ENCODE measurements around the gene KCNIP1.

The KCNIP1 gene

DNA sequence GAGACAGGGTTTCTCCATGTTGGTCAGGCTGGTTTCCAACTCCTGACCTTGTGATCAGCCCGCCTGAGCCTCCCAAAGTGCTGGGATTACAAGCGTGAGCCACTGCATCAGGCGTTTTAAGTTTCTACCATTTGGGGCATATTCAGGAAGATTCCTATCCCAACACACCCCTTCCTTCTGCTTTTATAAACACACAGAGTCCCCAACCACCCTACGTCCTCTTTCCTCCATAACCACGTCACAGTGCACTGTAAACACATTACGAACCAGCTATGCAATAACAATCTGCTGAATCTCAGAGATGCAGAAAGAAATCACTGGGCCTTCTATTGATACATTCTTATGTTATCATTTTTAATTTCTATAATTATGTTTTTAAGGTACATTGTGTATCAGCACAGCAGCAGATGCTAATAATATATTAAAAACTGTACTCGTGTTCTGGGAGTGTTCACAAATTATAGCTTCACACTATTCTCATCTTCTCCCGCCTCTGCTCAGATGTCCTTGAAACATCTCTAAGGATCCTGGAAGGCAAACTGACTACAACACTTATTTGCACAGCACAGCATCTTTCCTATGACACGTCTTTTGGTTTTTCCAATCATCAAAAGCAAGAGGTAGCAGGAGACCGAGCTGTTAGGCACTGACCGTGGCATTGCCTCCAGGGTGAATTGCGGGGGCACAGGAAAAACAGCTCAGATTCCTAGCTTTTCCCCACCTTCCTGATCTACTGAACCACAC is 60.2 kb downstream of the KCNIP1 start:
- DNase-seq (ENCODE audit: low read depth in 2 of 2), result no peak

DNA sequence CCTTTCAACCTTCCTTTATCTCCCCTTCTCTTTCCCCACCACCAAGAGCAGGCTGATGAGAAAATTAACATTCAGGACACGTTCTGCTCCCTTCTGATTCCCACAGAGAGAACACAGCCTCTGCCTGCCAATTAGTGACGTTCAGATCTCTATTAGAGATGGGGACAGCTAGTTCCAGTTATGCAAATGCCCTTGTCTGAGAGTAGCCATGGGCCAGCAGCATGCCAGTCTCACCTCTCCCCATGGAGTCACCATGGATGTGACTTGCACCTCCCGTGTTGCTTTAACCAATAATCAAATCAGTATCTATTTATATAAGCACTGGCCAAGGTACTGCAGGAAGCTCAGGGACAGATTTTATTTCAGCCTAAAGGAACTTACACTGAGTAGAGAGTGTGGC is 61.3 kb downstream of the KCNIP1 start:
- DNase-seq (ENCODE audit: low read depth in 2 of 2), result no peak

DNA sequence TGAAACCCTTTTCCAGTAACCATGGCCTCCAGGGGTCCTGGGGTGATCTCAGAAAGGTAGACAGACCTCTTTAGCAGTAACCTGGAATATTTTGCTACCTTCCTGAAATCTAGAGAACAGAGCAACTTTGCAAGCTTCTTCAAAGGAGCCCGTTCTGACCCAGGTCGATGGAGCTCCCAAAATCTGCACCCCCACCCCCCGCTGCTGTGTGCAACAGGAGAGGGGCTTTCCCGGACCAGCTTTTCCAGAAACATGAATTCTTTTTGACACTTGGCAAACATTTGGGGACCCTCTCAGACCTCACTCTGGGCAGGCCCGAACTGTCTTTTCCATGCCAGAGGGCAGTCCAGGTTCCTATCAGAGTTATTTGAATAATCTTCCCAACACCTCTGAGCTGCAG is 65.3 kb downstream of the KCNIP1 start:
- no peak for DNase-seq (ENCODE audit: low read depth in 2 of 2)

DNA sequence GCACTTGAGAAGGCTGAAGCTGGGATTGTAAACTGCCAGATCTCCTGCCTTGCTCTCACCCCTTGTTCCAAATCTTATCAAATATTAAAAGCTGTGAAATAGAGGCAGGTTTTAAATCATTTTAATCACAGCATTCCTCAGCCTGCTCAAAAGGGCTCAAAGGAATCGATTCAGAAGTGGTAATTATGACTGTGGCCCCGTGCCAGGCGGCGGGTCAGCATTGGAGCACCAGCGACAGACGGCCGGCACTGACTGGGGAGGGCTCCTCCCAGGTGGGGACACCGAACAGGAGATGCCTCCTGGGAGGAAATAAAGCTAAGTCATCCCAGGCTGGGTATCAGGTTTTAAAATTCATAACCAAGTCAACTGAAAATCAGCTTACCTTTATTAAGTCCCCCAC is 66.7 kb downstream of the KCNIP1 start:
- DNase-seq (ENCODE audit: low read depth in 2 of 2), result no peak

DNA sequence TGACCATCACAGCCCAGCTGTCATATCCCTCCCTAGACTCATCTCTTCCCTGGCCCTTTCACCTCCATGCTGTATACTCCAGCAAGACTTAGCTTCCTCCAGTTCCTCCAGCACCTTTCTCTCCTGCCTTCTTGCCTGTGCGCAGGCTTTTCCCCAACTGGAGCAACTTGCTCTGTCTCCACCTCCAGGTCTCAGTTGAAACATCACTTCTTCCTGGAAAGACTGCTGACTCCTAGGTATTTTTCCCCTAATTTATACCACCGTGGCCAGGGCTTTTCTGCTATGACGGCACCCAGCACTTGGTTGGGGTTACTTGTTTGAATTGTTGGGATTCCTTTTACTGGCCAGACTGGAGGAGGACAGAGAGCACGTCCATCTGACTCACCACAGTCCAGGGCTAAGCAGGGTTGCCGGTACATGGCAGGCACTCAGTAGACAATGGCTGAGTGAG is 67.5 kb downstream of the KCNIP1 start:
- DNase-seq (ENCODE audit: low read depth in 2 of 2), result no peak

DNA sequence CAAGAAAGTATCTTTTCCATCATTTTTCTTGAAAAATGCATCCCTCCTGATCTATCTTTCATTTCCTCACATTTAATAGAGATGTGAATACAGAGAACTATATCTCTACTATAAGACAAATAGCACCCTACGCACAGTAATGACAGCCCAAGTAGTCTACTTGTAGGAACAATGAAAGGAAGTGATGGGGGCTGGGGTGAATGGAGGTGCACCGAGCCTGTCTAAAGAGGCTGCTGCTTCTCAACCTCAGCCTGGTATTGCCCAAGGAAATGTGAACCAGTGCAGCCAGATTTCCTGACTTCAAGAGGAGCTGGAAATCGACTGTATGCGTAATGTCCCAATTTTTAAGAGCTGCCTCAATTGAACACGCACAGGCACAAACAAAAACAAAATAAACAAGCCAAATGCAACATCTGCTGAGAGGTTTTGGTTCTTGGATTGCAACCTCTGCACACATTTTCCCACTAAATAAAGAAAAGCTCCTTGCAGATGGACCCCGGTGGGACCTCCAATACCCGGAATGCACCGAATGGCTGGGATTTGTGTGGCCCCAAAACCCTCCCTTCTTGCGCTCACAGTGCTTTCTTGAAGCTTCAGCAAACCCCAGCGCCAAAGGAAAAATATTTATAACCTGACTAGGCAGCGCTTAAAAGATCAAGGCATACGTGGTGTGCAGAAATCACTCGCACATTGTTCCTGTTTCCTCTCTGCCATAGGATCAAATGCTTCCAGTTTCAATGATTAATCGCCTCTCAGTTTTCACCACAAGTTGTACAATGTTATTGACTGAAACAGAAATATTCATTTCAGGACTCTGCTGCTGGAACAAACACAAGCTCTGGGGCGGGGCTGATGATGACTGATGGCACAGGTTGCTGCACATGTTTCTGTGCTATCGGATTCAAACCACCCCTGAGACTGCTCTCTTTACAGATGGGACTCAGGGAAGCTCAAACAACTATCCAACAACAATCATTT is 68.3 kb downstream of the KCNIP1 start:
- no peak for DNase-seq (ENCODE audit: low read depth in 2 of 2)

DNA sequence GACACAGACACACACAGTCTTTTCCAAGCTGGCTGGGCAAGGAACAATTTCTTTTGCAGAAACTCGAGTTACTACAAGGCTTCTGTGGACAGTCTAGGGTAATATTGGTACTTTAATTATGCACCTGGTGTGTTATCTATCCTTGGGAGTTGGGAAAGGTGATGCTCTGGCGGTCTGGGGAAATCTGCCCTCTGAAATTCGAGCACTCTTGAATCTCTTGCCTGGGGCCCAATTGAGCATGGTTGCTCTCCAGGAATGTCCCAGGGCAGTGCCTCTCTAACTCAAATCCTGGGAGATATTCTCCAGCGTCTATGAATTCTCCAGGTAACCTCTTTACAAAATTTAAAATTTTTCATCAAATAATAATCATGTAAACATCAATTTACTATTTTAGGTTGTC is 69.3 kb downstream of the KCNIP1 start:
- no peak for DNase-seq (ENCODE audit: low read depth in 2 of 2)

DNA sequence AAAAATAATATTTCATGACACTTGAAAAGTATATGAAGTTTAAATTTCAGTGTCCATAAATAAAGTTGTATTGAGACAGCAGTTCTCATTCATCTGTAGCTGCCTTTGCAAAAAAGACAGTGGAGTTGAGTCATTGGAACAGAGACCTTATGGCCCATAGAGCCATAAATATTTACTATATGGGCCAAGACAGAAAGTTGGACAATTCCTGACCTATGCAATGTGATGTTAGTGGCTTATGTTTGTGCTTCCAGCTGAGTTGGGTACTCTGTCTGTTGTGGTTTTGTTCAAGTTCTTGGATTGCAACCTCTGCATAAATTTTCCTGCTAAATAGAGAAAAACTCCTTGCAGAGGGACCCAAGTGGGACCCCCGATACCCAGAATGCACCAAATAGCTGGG is 69.8 kb downstream of the KCNIP1 start:
- no peak for DNase-seq (ENCODE audit: low read depth in 2 of 2)

DNA sequence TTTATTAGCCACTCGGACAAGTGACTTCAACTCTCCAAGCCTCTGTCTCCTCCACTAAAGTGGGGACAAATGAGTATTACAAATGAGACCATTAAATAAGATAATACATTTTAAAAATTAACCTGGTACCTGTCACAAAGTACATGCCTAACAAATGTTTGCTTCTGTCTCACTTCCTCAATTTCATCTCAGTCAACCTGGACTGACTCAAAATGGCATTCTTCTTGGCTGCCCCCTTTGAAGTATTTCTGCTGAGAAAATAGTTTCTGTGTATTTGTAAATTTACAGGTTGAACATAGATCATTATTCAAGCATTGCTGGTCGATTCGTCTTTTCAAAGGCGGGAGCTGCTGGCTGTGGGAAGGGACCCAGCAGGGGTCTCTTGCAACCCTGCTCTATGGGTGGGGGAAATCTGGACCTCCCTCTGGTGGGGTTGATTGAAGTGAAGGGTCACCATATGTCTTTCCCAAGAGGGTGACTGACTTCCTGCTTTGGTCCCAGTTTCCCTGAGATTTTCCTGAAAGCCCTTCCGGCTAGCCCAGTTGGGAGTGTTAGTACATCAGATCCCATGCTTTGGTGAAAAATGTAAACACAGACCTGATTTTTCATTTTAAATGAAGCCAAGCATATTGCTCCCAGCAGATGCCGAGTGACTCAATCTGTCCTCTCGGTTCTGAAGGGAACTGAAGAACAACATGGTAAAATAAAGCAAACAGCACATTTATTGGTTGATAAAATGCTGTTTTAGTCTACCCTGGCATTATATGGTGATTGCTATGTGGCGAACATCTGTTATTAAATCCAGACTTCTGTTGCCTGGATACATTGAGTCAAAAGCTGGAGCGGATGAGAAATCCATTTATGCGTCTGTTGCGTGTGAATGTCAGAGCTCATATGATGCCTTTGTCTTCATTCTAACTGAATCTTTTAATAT is 73.0 kb downstream of the KCNIP1 start:
- no peak for DNase-seq (ENCODE audit: low read depth in 2 of 2)

DNA sequence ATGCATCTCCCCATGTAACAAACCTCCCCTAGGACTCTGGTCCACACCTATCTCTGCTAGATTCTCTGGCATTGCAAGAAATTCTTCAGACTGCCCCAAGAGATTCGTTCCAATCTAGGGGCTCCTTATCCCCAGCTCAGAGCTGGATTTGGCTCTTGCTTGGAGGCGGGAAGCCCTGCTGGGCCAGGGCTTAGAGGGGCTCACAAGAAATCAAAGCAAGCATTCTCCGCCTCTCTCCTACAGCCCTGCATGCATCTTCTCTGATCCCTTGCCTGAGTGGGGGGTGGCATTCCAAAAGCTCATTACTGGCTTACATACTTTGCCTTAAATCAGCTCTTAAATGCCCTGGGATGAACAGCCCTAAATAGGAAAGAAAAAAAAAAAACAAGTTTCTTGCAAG is 75.8 kb downstream of the KCNIP1 start:
- DNase-seq (ENCODE audit: low read depth in 2 of 2), result no peak

DNA sequence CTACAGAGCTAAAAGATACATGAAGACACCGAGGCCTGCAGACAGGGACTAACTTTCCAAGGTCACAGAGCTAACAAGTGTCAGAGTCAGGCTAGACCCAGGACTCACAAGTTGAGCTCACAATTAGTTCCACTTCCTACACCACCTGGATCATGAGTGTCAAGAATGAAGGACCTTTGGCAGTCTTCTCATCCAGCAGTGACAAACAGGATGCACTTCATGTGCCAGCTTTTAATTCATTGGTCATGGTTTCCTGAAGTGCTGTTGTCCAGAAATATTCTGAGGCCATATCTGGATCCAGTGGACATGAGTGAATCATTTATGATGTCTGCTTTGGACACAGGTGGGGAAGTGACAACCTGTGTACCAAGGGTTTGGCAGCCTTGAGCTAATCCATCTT is 77.4 kb downstream of the KCNIP1 start:
- DNase-seq (ENCODE audit: low read depth in 2 of 2), result no peak

DNA sequence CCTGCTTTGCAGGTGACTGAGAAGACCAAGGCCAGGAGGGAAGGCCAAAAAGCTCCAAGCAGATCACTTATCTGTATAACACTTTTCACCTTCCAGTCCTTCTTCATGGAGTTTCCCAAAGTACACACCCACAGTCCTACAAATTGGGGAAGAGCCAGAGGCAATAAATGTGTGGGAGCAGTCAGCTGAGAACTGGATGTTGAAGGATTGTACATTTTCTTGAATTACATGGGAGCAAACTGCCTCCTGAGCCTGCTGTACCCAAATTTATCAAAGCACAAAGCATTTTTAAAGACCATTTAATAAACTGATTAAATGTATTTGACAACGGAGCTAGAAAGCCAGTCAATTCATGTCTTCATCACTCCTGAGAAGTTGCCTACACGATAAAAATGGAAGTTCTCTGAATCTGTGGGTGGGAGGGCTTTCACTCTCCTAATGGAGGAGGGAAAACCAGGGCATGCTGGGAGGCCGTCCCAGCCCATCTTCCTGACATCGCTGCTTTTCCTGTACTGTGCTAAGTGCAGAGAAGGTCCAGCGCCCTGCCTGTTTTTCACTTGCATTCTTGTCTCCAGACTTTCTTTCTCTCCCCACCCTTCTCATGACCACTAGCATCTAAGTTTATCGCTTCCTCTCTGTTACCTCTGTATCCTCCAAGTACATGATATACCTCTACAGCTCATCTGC is 79.0 kb downstream of the KCNIP1 start:
- no peak for DNase-seq (ENCODE audit: low read depth in 2 of 2)

DNA sequence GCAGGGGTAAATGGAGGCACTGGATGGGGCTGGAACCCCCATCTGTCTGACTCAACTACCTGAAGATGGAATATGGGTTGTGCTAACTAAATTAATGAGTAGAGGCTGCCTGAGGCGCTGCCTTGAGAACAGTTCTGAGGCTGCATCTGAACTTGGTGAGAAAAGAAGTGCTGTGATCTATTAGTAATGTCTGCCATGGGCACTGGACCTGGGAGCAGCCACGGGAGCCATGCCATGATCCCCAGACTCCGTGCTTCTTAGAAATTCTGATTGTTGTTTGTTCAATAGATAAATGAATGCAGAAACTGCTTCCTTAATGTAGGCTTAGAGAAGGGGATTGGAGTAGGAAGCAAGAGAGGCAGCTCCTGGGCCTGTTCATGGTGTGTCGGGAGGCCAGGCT is 80.2 kb downstream of the KCNIP1 start:
- no peak for DNase-seq (ENCODE audit: low read depth in 2 of 2)

DNA sequence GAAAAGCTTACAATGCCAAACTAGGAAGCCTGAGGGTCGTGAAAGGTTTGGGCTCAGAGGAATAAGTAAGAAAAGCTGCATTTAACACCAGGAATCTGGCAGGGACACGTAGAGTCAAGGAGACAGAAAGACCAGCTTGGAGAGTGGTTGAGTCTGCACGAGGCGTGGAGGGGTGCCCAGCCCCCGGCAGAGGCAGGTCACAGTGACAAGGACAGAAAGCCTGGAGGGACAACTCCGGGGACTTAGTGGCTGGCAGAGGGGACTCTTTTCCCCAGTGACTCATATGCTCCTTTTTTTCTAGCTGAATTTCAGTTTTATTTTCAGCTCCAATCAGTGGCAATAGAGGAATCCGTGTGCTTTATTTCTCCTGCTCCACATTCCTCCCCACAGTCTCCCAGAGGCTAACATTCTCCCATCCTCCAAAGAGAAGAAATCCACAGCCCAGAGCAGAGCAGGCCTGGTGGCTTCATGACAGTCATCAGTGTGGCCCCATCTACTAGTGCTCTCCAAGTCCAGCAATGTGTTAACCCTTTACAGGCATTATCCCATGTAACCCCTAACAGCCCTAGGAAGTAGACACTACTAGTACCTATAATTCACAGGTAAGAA is 80.7 kb downstream of the KCNIP1 start:
- DNase-seq (ENCODE audit: low read depth in 2 of 2), result no peak

DNA sequence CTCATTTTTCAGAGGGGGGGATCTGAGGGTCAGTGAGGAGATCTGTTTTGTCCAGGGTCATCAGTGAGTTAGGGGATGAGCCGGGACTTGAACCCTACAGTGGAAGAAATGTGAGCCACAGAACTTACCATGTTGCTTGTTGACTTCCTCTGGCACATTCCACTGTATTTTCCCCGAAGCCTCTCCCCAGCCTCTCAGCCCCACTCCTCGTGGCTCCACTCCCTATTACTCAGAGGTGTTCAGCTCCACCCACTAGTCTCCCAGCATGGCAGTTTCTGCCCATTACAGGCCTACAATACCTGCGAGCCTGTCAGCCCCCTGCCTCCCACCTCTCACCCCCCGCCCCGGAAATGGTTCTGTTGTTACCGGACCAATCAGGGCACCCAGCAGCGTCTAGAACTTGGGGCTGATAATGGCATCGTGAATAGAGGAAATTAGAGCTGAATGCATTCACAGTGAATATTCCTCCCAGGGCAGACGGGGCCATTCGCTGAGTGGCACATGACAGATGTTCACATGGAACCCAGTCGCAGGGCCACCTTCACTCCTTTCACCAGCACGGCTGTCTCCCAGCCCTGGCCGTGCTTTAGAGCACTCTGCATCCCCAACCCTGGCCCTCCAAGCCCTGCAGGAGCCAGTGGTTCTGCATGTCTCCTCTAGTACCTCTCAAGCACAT is 81.6 kb downstream of the KCNIP1 start:
- no peak for DNase-seq (ENCODE audit: low read depth in 2 of 2)

DNA sequence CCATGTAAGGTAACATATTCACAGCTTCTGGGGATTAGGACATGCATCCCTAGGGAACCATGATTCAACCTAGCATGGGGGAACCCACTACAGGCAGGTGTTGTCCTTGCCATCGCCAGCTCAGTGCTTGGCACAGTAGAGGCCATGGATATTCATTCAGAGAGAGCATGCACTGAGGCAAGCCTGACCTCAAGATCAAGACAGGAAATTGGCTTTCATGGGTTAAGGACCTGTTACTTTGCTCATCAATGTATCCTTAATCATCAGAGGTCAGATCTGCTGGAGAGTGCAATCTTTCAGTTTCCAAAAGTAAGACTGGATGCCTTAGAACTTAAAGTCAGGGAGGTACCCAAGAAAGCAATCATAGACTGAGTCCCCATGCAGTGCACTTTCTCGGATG is 84.0 kb downstream of the KCNIP1 start:
- no peak for DNase-seq (ENCODE audit: low read depth in 2 of 2)

DNA sequence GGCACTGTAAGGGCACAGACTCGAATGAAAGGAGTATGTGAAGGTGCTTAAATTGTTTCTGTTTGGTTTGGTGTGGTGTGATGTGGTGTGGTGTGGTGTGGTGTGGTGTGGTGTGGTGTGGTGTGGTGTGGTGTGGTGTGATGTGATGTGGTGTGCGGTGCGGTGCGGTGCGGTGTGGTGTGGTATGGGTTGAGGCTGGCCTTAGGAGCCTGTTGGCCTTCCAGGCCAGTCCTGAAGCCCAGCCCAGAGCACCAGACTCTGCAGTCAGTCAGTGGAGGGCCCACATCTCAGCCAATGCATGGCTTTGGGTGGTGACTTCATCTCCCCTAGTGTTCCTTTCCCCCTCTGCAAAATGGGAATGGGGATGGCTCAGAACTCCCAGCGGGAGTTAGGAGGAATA is 85.8 kb downstream of the KCNIP1 start:
- DNase-seq (ENCODE audit: low read depth in 2 of 2), result no peak

DNA sequence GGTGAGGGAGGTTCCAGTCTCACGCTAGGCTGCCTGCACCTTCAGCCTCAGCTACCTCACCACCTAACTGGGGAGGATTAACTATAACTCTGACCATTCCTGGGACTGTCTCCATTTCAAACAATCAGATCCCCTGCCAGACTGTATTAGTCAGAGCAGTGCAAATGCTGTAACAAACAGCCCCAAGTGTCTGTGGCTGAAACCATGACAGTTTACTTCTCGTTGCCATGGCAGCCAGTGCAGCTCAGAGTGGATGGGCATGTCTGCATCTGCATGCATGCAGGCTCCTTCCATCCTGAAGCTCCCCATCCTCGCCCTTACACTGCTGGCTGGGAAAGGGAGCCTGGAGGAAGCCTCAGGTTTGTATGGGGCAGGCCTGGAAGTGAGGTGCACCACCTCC is 86.7 kb downstream of the KCNIP1 start:
- DNase-seq (ENCODE audit: low read depth in 2 of 2), result no peak

DNA sequence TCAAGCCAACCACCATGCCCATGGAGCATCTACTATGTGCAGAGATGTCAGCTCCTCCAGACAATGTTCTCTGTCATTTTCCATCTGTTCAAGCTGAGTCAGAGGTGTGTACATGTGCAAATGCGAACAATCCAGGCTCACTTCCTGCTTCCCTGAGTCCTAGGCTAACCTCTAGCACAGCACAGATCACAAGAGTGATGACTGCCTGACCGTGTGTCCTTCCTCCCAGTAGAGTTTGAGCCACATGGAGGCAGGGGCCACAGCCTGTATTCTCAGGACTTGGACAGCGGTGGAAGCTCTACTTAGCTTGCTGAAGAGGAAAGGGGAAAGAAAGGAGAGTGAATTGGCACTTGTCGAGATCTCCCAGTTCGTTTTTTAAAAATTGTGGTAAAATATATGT is 87.2 kb downstream of the KCNIP1 start:
- no peak for DNase-seq (ENCODE audit: low read depth in 2 of 2)

DNA sequence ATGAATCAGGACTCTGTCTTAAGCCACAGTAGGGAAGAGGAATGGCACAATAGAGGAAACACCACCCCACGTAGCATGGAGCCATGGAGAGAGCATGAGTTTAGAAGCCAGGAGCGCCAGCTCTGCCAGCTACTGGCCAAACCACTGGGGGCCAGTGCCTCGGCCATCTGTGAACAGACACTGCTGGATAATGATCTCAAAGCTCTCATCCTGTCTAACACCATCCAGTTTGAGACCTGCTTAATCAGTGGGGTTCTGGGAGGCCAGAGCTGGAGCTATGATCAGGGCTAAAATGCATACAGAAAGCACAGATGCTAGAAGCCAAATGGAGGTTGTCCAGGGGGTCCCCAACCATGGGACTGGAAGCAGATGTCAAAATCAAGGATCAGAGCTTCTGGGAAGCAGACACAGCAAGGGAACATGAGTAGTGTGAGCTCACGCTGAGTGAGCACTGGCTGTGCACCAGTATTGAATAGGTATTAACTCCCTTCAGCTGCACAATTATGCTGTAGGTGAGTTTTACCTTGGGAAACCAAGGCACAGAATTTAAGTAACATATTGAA is 92.7 kb downstream of the KCNIP1 start:
- DNase-seq (ENCODE audit: low read depth in 2 of 2), result no peak
